ENCODE measurements around the gene NAIF1.
"Not testable (repeated sequence)": the region's sequence is repeated elsewhere in the genome, so short reads cannot be mapped to it uniquely, and the experiment has no call there.

NAIF1 gene, protein sequence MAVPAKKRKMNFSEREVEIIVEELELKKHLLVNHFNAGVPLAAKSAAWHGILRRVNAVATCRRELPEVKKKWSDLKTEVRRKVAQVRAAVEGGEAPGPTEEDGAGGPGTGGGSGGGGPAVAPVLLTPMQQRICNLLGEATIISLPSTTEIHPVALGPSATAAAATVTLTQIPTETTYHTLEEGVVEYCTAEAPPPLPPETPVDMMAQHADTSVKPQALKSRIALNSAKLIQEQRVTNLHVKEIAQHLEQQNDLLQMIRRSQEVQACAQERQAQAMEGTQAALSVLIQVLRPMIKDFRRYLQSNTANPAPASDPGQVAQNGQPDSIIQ

DNA sequence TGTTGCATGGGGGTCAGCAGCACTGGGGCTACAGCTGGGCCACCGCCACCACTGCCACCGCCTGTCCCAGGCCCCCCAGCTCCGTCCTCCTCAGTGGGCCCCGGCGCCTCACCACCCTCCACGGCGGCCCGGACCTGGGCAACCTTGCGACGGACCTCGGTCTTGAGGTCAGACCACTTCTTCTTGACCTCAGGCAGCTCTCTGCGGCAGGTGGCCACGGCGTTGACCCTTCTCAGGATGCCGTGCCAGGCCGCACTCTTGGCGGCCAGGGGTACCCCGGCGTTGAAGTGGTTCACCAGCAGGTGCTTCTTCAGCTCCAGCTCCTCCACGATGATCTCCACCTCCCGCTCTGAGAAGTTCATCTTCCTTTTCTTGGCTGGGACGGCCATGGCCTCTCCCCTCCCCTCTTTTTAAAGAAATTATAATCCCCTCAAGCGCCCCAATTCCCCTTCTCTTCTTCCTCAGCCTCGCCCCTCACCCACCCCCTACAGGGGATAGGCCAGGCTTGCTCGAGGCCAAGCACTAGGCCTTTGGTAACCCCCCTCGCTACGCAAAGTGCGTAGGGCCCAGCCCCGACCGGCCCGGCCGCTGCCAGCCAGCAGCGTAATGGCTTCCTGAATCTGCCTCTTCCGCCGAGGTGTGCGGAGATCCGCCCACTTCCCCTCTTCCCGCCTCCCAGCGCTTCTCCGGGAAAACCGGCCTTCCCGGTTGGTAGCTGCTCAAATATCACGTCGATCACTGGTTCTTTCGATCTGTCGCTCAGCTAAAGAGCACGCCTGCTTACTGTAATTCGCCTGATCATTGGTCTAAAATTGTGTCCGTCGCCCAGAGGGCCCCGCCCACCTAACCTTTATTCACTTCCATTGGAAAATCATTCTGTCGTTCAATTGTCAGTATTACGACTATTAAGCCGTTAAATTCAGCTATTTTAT, at the start of gene NAIF1:
TSS of gene NAIF1 (minus strand) at position 608 of the 932 bp plus-strand sequence. CDS start at position 389, 219 bp downstream.
- DNase-seq: peak; percentile 98 to 99

DNA sequence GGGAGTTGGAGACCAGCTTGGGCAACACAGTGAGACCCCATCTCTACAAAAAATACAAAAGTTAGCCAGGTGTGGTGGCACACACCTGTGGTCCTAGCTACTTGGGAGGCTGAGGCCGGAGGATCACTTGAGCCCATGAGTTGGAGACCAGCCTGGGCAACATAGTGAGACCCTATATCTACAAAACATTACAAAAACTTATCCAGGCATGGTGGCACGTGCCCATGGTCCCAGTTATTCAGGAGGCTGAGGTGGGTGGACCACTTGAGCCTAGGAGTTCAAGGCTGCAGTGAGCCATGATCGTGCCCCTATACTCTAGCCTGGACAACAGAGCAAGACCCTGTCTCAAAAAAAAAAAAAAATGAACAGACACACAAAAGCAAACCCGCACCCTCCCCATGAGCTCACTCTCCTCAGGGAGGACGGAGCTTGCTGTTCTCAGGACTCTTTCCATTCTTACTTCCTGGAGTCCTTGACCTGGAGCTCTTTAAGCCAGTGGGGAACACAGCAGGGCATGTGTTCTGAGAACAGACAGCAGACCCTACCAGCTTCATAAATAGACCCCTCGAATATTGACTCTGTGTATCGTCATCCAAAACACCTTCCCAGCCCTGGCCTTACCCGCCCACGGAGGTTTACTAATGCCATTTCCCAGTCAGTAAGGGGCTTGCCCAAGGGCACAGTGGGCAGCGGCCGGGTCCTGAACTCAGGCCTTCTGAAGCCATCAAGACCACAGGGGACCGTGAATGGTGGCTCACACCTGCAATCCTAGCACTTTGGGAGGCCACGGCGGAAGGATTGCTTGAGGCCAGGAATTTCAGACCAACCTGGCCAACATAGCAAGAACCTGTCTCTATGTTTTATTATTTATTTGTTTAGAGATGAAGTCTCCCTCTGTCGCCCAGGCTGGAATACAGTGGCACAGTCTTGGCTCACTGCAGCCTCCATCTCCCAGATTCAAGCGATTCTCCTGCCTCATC, 49.3 kb upstream of the NAIF1 start:
- DNase-seq: no peak

DNA sequence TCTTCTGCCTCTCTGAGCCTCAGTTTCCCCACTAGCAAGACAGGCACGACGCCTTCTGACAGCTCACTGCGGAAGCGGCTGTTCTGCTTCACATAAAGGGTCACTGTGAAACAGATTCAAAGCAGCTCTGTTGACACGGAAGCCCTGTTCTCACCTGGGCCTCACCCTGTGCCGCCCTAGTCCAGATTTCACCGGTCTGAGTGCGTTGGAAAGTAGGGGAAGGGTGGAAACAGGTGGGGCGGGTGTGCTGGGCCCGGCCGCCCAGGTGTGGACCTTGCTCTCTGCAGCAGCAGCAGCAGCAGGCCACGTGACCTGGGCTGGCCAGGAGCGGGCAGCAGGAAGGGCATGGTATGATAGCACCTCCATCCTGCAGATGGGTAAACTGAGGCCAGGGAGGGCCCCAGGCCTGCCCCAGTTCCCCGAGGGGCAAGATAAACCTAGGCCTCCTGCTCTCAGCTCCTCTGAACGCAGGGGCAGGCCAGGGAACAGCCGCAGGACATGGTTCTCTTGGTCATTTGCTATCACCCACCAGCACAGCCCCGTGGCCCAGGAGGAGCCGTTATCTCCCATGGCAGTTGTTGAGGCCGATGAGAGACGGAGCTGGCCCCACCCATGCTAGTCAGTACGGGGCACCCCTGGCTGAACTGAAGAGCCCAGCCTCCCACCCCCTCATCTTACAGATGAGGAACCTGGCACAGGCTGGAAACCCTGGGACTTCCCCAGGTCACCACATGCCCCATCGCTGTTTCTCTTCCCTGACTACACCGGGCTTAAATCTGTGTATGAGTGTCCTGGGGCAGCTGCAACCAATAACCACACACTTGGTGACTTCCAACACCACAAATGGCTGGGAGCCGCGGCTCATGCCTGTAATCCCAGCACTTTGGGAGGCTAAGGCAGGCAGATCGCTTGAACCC, 48.3 kb upstream of the NAIF1 start:
- no peak for DNase-seq

DNA sequence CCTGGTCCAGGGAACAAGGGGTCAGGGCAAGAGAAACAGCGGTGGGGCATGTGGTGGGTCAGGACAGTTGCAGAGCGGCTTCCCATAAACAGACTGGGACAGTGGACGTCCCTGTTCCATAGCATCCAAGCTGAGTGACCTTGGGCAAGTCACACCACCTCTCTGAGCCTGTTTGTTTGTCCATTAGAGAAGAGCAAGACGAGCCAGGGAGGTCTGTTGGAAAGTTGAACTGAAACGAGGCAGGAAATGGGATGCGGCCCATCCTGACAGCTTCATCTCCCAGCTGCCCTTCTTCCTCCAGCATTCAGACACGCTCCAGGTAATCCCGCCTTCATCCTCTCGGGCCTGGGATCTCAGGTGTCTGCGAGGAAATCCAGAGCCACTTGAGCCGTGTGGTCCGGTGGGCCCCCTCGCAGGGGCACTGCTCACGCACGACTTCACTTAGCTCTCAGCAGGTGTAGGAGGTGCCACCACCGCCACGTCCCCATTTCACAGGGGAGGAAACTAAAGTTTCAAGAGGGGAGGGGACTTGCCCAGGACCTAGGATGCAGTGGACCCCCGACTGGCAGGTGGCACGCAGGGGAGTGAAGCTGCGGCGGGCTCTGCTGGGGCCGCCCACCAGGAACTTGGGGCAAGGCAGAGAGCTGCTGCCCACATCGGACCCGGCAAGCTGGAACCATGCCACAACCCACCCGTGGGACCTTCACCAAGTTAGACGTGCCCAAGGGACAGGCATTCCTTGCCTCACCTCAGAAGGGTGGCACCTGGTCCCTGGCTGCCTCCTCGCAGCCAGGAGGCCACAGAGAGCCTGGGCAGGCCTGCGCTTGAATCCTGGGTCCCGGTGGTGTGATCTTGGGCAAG, 47.4 kb upstream of the NAIF1 start:
- DNase-seq: no peak

DNA sequence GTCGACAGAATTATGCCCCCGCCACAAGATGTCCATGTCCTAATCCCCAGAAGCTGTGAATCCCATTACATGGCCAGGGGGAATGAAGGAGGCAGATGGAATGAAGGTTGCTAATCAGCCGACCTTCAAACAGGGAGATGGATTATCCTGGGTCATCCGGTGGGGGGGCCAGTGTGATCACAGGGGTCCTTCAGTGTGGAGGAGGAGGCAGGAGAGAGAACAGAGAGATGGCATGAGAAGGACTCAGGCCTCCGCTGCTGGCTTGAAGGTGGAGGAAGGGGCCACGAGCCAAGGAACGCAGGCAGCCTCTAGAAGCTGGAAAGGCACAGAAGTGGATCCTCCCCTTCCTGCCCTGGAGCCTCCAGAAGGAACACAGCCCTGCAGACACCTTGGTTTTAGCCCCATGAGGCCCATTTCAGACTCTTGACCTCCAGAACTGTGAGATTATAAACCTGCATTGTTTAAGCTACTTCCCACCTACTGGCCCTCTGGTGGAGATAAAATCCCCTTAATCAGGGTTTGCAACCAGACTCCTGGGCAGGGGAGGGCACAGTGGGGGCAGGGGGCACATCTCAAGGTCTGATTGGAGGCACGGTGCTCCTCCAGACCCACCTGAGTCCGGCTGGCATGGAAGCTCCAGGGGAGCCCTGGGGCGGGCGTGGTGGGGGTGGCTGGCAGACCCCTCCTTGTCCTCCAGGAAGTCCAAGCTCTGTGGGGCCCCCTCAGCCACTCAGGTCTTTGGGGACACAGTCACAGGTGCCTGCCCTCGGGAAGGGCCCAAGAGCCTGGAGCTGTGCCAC, 46.6 kb upstream of the NAIF1 start:
- no peak for DNase-seq

DNA sequence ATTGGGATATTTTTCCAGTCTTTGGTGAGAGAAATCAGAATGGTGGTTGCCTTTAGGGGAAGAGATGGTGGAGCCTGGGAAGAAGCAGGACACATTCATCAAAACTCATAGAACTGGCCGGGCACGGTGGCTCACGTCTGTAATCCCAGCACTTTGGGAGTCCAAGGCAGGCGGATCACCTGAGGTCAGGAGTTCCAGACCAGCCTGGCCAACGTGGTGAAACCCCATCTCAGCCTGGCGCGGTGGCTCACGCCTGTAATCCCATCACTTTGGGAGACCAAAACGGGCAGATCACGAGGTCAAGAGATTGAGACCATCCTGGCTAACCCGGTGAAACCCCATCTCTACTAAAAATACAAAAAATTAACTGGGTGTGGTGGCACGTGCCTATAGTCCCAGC, 44.6 kb upstream of the NAIF1 start:
- not testable (repeated sequence) for DNase-seq

DNA sequence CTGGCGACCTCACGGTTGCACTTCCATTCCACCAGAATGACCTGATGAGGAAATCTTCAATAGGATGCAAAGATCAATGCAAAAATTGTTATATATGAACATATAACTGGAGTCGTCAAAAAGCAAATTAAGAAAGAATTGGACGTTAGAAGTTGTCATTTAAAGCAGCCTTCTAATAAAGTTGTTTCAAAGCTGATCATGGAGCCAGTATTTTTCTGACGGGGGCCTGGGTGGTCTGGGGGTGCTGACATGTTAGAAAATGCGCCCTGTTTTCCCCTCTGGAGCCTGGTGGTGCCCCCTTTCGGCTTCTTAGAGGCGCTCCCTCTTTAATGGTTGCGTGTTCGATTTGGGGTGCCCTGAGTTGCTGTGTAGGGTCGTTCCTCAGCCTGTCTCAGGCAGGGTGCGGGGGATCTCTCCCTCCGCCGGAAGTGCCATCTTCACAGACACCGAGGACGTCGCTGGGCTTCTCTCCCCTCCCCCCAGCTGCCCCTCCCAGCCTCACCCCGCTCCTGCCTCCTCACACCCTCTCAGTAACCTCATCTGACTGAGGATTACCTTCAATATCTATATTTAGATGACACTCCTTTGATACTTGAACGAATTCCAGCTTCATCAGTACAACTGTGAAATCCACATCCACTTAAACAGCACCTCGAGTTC, 42.1 kb upstream of the NAIF1 start:
- DNase-seq: no peak

DNA sequence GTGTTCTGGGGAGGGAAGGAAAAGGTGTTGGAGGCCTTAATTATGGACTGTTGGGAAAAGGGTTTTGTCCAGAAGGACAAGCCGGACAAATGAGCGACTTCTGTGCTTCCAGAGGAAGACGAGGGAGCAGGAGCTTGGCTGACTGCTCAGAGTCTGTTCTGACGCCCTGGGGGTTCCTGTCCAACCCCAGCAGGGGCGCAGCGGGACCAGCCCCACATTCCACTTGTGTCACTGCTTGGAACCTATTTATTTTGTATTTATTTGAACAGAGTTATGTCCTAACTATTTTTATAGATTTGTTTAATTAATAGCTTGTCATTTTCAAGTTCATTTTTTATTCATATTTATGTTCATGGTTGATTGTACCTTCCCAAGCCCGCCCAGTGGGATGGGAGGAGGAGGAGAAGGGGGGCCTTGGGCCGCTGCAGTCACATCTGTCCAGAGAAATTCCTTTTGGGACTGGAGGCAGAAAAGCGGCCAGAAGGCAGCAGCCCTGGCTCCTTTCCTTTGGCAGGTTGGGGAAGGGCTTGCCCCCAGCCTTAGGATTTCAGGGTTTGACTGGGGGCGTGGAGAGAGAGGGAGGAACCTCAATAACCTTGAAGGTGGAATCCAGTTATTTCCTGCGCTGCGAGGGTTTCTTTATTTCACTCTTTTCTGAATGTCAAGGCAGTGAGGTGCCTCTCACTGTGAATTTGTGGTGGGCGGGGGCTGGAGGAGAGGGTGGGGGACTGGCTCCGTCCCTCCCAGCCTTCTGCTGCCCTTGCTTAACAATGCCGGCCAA, 41.3 kb upstream of the NAIF1 start:
- no peak for DNase-seq

DNA sequence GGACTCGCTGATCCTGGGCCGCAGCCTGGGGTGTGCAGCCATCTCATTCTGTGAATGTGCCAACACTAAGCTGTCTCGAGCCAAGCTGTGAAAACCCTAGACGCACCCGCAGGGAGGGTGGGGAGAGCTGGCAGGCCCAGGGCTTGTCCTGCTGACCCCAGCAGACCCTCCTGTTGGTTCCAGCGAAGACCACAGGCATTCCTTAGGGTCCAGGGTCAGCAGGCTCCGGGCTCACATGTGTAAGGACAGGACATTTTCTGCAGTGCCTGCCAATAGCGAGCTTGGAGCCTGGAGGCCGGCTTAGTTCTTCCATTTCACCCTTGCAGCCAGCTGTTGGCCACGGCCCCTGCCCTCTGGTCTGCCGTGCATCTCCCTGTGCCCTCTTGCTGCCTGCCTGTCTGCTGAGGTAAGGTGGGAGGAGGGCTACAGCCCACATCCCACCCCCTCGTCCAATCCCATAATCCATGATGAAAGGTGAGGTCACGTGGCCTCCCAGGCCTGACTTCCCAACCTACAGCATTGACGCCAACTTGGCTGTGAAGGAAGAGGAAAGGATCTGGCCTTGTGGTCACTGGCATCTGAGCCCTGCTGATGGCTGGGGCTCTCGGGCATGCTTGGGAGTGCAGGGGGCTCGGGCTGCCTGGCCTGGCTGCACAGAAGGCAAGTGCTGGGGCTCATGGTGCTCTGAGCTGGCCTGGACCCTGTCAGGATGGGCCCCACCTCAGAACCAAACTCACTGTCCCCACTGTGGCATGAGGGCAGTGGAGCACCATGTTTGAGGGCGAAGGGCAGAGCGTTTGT, 40.5 kb upstream of the NAIF1 start:
- DNase-seq: no peak

DNA sequence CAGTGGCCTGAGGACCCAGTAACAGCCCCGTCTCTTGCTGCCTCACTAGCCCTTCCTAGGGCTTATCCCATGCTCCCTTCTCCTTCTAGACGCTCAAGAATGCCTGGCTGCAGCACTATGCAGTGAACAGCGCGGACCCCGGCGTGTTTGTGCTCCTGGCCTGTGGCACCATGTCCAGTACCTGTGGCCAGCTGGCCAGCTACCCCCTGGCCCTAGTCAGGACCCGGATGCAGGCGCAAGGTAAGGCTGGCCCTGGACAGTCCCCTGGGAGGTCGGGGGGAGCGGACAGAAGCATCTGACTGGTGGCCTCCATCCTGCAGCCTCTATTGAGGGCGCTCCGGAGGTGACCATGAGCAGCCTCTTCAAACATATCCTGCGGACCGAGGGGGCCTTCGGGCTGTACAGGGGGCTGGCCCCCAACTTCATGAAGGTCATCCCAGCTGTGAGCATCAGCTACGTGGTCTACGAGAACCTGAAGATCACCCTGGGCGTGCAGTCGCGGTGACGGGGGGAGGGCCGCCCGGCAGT, 39.9 kb upstream of the NAIF1 start:
- no peak for DNase-seq

DNA sequence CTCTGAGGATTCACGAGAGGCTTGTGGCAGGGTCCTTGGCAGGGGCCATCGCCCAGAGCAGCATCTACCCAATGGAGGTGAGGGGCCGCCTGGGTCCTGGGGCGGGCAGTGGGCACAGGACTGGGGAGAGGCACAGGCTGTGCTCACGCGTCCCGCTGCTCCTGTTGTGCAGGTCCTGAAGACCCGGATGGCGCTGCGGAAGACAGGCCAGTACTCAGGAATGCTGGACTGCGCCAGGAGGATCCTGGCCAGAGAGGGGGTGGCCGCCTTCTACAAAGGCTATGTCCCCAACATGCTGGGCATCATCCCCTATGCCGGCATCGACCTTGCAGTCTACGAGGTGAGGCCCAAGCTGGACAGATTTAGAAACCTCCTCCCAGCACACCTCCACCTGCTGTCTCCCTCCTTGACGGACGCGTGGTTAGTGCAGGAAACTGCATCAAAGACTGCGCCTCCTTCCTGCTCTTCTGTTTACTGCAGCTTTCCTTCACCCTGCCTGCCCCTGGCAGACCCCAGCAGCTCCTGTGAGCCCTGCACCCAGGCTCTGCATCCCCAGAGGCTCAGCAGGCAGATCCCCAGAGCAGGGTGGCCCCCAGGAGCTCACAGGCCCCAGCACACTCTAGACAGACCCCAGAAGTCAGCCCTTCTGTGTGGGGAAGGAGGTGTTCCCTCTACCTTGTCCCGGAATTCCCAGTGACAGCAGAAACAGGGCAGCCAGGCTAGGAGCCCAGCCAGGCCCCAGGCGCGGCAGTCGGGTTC, 39.2 kb upstream of the NAIF1 start:
- no peak for DNase-seq

DNA sequence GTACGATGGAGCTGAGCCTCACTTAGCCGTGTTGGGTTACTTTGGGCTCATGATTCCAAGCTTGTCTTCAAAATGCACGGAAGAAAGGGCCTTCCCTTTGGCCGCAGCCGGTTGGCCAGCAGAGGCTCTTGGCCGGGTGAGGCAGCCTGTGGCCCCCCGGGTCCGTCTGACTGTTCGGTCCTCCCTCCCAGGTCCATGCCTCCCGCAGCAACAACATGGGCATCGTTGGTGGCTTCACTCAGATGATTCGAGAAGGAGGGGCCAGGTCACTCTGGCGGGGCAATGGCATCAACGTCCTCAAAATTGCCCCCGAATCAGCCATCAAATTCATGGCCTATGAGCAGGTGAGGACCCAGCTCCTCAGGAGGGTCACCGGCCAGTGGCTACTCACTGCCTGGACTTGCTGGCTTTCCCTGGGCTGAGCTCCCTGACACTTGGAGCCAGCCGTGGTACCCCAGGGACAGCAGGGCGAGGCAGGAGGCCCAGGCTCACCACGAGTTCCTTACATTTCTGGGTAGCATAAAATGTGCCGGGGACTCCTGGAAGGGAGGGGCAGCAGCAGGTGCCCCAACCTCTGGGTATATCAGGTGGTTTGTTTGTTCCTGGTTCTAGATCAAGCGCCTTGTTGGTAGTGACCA, 38.5 kb upstream of the NAIF1 start:
- no peak for DNase-seq

DNA sequence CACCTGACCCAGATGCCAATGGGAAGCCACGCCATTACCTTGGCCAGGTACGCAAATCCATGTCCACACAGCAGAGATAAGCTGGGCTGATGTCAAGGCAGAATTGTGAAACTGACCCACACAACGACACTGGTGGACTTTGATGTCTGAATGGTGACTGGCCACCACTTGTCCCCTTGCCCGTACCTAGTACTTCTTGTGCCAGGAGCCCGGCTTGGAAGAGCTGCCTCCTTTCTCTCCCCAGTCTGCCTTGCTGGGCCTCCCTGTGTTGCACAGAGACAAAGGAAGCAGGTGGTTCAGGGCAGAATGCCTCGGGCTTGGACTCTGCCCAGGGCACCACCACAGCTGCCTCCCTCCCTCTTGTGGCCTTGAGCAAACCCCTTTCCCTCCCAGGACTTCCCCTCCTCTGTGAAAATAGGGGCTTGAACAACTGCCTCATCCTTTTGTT, 37.1 kb upstream of the NAIF1 start:
- DNase-seq: peak; percentile 83 to 93

DNA sequence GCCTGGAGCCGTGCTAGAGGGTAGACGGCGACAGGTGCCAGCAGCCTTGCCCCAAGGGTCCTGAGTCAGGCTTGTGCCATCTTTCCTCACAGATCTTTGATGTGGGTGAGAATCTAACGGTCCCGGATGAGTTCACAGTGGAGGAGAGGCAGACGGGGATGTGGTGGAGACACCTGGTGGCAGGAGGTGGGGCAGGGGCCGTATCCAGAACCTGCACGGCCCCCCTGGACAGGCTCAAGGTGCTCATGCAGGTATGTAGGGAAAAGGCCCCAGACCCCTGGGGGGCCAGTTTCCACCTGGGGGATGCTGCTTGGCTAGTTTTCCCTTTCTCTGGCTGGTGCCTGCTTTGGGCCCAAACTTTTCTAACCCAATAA, 36.5 kb upstream of the NAIF1 start:
- peak; percentile 41 to 75 for DNase-seq

DNA sequence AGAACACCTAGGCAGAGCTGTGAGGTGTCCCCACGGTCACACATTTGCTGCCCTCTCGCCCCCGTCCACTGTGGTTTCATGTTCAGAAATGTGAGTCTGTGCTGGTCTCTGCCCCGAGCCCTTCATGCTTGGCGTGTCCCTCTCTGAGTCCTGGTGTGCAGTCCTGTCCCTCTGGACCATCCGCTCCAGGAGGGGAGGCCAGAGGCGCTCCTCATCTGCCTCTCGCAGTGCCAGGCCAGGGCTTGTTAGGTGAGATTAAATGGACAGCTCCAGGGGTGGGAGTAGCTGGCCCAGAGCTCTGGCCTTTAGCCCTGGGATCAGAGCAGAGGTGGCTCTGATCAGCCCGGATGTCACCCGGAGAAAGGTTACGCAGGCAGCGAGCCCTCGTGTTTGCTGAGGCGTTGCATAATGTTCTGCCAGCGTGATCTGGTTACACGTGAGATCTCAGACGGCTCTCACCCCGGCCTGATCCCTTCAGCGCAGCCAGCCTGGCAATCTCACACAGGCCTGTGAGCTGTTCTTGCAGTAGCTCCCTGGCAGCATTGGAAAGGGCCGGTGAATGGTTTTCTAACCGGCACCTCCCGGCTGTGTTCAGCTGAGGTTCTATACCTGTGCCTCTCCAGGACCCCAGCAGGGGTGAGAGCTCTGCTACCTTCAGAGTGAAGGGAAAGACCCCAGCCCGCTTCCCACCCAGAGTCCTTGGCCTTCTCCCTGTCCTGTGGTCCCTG, 35.9 kb upstream of the NAIF1 start:
- no peak for DNase-seq
